Activated CD4-positive, alpha-beta T cell treated with anti-CD3 and anti-CD28 coated beads for 24 hours (primary cell): ENCODE data around the gene EXOC6B.
"Not testable (repeated sequence)": the region's sequence is repeated elsewhere in the genome, so short reads cannot be mapped to it uniquely, and the experiment has no call there.

Source experiments
- DNase-seq, 2 donors: peaks; one replicate each; pipeline ENCODE4 v3.0.0-alpha.2; 2020; ENCODE audit warnings: low read depth in 2 of 2

Gene EXOC6B

DNA sequence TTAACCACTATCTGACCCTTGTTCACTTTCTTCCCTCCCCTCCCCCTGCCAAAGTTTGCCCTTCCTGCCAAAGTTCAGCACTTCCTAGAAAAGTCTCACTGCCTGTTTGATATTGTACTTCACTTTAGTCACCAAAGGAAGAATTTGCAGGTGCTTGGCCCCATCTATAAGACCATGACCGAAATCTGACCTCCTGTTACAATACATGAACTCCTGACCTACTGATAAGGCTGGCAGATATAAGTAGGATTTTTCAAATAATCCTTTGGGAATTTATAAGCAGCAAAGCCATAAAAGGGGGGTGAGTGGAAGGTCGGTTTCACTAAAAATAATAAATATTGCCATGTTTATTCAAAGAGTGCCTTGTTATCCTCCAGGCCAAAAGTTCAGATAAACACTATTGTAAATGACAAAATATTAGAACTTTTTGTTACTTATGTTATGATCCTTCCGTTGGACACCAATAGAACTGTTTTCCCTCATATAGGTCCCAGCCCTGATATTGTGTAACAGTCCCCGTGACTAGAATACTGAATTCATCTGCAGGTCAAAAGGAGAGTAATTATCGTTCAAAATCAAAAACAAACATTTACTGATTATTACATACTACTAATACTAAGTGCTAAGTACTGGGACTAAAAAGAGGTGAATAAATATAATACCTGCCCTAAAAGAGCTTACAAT is 277.6 kb downstream of the EXOC6B start:
- no peak for DNase-seq

DNA sequence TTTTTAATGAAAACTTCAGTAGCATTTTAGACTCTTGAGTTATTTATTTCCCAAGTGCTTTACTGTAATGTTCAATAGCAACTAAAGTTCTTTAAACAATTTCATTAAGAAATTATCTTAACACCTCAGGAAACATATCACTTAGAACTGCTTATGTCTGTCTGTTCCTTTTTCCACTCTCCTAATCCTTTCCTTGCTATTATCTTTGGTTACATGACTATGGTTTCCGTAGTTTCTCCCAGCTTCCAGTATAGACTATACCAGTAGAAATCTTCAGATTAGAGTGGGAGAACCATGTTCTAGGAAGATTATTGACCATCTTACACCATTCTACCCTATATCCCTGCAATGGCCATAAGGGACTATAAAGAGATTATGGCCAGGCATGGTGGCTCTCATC is 280.0 kb downstream of the EXOC6B start:
- DNase-seq: no peak

DNA sequence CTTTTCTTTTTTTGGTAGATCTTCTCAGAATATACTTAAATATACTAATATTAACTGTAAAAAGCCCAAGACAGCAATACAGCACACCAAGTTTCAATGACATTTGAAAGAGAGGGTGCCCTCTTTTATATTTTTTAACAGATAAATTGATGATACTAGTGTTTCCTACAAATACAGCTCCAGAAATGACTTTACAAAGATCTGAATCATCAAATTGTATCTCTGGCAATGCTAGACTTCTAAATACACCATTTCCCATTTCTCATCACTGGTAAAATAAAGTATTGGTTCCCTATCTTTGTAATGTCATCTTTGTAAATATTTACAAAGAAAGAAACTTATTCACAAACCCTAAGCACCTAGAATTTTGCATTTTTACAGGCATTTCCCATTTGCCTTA is 281.3 kb downstream of the EXOC6B start:
- DNase-seq: no peak

DNA sequence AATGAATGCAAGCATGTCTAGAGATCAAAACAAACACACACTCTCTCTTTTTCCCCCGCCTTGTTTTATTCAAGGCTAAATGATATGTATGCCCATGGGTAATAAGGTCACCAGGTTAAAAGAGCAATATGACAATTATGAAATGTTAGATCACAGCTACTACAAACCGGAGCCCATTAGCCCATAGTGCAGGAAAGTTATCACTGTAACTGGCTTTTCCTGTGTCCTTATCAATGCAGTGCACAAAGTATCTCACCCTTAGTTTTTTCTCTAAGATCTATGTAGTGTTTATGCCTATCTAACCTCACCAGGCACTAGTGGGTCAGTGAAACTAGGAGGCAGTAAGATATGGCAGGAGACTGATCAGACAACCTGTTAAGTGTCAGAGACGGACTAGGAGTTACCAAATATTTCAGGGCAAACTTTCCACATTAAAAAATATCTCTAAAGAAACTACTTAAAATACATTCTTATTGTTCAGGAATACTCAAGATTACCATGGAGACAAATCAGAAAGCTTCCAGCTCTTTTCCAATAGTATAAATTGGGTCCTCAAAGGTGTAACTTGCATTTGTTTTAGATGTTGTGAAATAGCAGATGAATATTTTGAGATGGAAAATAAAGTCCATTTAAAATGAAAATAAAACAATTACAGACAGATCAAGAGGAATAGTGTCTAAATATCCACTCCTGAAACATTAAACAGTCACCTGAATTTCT is 282.2 kb downstream of the EXOC6B start:
- no peak for DNase-seq

DNA sequence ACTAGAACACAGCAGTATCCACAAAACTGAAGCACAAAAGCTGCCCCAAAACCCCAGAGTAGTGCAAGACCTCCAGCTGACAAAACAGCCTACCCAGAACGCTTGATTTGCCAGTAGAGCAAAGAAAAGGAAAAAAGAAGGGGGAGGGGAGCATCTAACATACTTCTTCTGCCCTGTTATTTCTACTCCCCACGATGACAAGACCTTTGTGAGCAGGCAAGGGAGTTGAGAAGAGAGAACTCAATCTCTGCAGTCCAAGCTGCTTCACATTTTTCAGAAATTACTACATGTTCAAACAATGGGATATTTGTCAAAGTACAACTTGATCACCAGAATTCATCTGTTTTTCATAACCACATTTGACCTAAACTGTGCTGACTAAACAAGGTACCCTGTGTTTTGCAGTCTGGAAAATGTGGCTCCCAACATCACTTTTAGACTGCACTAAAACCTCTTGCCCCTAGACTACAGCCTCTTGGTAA is 286.7 kb downstream of the EXOC6B start:
- no peak for DNase-seq

DNA sequence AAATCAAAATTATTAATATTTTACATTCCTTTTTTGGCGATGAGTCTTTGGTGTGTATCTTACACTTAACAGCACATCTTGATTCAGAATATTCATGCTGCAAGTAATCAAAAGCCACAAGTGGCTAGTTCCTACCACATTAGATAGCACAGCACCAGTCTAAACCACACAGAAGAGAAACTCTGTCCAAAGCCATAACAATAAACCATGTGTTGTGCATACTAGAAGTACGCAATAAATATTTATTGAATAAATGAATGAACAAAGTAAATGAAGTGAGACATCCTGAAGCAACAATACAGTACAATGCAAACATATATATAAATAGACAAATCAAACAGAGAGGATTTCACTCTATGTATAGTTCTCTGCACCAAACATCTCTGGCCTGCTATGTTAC is 287.3 kb downstream of the EXOC6B start:
- no peak for DNase-seq

DNA sequence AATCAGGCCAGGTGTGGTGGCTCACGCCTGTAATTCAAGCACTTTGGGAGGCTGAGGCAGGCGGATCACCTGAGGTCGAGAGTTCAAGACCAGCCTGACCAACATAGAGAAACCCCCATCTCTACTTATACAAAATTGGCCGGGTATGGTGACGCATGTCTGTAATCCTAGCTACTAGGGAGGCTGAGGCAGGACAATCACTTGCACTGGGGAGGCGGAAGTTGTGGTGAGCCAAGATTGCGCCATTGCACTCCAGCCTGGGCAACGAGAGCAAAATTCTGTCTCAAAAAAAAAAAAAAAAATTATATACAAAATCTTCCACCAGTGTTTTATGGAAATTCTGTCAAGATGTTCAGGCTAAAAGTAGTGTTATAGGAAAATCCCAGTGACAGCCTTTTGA is 290.2 kb downstream of the EXOC6B start:
- not testable (repeated sequence) for DNase-seq

DNA sequence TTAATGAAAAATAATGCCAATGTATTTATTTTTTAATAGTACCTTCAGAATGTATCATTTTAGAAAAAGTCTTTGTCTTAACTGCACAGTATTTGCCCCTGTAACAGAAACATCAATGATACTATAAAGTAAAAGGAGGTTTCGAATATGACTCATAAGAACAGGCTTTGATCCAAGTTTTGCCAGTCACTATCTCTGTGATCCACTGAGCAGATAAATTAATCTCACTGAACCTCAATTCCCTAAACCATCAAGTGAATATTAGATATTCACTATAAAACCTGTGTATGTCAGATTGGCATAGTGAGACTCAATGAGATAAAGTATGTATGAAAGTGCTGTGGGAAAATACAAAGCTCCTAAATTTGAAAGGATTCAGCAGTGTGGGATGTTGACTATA is 292.1 kb downstream of the EXOC6B start:
- no peak for DNase-seq

DNA sequence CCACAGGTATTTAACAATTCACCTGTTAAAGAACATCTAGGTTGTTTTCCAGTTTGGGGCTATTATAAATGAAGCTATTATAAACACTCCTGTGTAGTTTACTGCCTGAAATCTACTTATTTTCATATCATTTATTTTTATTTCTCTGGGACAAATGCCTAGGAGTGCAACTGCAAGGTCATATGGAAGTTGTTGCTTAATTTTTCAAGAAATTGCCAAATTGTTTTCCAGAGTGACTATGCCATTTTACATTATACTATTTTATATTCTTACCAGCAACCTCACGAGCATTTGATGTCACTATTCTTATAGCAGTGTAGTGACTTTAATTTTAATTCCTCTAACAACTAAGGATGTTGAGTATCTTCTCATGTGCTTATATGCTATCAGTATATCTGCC is 298.4 kb downstream of the EXOC6B start:
- no peak for DNase-seq

DNA sequence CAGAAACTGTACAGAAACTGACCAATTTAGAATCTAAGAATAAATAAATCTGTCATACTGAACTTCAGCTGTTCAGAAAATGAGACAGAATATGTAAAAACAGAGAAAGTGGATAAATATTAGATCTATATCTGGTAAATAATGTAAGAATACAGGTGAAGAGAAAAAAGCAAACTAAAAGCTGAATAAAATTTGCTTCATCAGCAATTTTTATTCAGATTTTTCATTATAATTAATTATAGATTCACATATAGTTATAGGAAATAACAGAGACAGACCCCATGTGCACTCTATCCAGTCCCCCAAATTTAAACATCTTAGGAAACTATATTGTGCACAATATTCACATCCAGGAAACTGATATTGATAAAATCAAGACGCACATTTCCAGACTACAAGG is 299.2 kb downstream of the EXOC6B start:
- no peak for DNase-seq

DNA sequence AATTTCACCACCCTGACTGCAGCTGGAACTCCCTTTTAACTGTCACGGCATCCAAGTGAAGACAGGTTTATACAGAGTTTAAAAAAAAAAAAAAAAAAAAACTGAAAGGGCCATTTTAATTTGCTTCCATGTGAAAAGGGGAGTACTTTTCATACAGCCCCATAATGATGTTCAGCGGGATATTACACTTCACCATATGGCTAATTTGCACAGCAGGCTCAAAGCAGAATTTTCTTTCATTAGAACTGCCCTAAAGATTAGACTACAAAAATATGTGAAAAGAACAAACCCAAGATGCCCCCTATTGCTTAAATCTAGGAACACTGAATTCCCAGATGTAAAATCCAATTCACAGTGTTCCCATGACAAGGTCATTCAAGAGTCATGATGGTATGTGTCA is 301.8 kb downstream of the EXOC6B start:
- no peak for DNase-seq

DNA sequence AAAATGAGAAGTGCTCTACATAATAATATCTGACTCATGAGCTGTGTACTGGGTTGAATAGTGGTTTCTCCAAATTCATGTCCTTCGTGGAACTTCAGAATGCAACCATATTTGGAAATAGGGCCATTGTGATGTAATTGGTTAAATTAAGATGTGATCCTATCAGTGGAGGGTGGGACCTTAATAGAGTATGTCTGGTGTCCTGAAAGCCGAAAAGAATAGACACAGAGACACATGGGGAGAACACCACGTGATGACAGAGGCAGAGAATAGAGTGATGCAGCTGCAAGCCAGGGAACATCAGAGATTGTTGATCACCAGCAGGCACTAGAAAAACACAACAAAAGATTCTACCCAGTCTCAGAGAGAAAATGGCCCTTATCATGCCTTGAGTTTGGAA is 310.1 kb downstream of the EXOC6B start:
- DNase-seq: no peak

DNA sequence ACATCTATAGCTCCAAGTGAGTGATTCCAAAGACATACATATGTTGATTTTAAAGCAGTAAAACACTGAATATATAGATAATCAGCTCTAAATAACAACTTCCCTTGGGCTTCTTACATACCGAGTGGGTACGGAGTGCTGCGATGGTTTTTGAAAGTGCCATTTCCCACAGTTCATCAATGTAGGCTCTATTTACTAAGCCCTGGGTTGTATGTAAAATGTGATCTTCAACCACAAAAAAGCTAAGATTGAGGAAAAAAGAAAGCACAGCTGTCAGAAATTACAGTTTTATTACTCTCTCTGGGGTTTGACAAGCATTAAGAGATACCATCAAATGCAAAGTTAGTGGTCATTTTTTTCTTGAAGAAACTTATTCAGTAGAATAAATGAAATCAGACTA is 312.8 kb downstream of the EXOC6B start:
- DNase-seq: no peak

DNA sequence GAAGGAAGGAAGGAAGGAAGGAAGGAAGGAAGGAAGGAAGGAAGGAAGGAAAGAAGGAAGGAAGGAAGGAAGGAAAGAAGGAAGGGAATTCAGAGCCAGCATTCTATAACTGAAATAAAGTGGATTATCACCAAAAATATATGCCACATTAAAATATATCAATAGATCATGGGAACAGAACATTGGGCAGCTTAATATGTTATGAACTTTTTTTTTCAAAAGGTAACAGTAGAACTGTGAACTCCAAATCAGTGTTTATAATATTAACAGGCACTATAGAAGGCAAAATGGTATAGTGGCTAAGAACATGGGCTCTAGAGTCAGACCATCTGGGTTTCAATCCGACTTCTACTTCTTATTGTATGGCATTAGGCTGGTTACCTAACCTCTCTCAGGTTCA is 313.5 kb downstream of the EXOC6B start:
- DNase-seq: no peak

DNA sequence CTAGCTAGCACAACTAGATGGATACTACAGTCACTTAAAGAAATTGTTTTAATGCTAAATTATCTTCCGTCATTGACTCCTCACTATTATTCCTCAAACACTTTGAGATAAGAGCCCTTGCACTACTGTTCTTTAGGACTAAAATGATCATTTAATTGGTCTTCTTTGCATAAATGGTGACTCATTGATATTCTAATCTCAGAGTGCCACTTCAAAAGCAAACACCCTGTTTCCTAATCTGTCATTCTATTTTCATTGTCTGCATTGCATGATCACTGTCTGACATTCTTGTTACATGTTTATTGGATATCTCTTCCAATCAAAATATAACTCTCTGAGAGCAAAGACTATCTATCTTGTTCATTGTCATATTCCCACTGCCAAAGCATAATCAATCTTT is 313.9 kb downstream of the EXOC6B start:
- no peak for DNase-seq

DNA sequence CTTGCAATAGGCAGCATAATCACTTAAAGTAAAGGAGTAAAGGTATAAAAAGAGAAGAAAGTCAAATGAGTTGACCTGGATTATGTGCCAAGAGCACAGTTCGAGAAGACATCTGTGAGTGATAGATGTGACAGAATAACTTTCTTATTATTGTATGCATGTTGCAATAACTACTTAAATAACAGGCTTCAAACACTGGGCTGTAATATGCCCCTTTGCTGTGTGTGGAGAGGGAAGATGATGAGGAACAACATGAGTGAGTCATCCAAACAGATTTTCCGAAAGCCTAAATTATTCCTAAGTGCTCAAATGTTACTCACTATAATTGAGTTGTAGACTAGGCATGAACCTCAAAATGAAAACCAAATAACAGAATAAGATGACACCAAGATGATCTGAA is 328.1 kb downstream of the EXOC6B start:
- no peak for DNase-seq

DNA sequence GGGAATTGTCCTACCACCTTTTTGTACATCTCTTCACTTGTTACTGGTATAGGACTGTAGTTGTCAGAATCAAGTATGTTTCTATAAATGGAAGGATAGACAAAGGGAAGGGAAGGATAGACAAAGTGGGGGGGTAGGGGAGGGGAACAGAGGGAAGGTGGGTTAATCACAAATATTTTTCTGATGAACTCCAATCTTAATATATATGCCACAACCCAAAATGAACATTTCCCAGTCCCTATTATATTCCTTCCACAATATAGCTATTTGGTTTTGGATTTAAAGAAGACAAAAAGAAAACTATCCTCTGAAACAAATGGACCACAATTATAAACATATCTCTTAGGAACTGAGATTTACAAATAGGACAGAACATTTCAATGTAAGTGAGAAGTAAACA is 329.4 kb downstream of the EXOC6B start:
- DNase-seq: no peak

DNA sequence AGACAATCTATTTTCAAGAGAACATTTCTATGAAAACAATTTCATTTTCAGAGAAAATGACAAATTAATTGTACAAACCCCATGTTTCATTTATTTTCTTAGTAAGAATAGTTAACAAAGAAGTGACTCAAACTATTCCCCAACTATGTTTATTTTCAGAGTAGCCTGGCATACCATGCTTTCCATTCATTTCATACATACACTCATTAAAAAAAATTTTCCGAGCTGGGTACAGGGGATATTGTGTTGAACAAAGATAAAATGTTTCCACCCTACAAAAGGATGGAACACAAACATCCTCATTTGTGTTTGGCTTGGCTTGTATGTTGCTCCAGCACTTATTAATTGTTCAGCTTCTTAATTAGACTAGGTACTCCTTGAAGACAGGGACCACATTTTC is 331.4 kb downstream of the EXOC6B start:
- no peak for DNase-seq

DNA sequence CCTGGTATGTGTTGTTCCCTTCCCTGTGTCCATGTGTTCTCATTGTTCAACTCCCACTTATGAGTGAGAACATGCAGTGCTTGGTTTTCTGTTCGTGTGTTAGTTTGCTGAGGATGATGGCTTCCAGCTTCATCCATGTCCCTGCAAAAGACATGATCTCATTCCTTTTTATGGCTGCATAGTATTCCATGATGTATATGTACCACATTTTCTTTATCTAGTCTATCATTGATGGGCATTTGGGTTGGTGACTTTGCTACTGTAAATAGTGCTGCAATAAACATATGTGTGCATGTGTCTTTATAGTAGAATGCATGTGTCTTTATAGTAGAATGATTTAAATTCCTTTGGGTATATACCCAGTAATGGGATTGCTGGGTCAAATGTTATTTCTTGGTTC is 341.2 kb downstream of the EXOC6B start:
- not testable (repeated sequence) for DNase-seq

DNA sequence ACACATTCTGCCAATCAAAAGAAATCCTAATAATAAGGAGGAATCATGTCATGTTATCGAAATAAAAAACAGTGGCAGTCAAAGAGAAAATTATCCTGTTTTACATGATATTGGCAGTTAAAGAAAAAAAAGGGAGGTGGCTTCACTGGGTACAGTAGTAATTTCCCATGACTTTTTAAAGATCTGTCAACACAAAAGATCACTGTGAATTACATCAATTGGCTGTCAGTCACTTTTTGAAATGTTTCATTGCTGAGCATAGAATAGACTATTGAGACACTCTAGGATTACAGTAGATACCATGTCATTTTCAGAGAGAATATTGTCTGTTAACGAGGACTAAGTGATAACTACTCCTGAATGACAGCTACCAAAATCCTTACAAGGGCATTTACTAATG is 342.5 kb downstream of the EXOC6B start:
- no peak for DNase-seq

DNA sequence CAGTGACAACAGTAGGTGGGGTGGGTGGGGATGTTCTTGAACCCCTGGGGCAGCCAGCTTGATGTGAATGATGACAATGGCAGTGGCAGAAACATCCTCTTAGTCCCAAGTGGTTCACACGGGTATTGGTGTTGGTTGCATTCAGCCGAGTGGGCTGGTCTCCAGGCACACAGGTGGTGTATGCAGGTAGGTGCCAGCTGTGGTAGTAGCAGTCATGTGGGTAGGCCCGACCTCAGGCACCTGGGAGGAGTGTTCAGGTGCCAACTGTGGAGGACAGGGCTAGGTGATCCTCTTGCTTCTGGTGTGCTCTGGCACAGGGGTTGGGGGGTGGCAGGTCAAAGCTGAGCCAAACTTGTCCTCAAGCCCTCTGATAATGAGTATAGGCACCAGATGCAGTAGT is 350.6 kb downstream of the EXOC6B start:
- DNase-seq: no peak

DNA sequence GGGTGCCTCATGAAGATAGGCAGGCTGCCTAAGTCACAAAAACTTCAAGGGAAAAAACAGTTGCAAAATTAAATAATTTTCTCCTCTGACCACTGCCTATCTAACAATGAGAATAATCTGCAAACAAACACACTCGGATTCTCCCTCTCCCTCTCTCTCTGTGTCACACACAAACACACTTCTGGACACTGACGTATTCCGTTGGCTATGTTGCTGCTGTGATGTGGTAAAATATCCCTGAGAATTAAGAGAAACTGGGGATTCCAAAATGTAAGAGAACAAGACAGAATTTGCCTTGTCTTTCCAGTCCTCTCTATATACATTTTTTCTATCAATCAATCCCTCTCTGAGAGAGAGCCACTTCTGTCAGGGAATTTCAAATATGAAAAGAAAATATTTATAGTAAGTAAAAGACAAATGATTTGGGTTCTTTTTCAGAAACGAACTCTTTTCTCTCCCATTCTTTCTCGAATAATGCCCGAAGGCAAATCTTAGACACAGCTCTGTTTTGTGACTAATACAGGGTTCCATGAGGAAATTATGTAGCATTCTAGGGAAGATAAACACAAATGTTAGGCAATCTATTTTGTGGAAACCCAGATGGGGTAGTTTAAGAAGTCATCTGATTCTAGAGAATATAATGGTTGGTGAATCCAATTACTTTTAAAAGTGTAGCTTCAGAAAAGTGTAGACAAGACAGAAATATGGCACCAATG is 367.9 kb downstream of the EXOC6B start:
- no peak for DNase-seq

DNA sequence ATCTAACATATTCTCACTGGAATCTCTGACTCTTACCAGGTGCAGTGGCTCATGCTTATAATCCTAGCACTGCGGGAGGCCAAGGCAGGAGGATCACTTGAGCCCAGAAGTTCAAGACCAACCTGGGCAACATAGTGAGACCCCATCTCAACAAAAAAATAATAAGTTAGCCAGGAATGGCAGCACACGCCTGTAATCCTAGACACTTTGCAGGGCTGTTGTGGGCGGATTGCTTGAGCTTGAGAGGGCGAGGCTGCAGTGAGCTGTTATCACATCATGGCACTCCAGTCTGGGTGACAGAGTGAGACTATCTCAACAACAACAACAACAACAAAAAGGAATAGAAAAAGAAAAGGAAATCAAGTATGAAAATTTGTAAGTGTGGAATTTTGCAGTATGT is 371.6 kb downstream of the EXOC6B start:
- DNase-seq: no peak
